ENCODE data around the gene EGF. TPM values are rescaled to one million over a fixed set of nuclear protein-coding genes. Genes with fewer than 3 reads are reported as not detected.
"Not testable (repeated sequence)": the region's sequence is repeated elsewhere in the genome, so short reads cannot be mapped to it uniquely, and the experiment has no call there.

EGF gene
- 24.5 TPM for total RNA-seq

DNA sequence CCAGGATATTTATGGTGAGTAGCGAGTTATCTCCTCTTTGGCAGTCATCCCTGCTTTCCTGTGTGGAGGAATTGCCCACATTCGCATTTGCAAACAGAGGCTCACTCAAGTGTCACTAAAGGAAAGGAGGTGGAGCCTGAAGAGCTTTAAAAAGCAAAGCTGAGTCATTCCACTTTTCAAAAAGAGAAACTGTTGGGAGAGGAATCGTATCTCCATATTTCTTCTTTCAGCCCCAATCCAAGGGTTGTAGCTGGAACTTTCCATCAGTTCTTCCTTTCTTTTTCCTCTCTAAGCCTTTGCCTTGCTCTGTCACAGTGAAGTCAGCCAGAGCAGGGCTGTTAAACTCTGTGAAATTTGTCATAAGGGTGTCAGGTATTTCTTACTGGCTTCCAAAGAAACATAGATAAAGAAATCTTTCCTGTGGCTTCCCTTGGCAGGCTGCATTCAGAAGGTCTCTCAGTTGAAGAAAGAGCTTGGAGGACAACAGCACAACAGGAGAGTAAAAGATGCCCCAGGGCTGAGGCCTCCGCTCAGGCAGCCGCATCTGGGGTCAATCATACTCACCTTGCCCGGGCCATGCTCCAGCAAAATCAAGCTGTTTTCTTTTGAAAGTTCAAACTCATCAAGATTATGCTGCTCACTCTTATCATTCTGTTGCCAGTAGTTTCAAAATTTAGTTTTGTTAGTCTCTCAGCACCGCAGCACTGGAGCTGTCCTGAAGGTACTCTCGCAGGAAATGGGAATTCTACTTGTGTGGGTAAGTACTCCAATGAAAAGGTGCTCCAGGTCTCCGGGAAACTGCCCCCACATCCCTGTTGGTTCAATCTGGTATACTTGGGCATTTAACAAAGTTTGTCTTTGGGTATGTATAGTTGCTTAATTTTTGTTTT lies at the start of gene EGF:
TSS of gene EGF (plus strand) at position 178 of the 890 bp plus-strand sequence. CDS start at position 631, 453 bp downstream.
- Histone ChIP-seq H3K36me3 (ENCODE audit: control insufficient read depth in 3 of 3, insufficient read depth in 3 of 3, low read length in 3 of 3) (no peaks in the 10 kb centered on the region), H3K4me1 (ENCODE audit: control insufficient read depth in 3 of 3, insufficient read depth in 3 of 3, low read length in 3 of 3) (peaks cover 0 to 6% (median 6%) of the 10 kb centered on the region in 3 donors), H3K4me3 (ENCODE audit: low read length in 3 of 3) (peak within 1 kb of the TSS; percentile 74 to 81 (median 77)), H3K27ac (ENCODE audit: low read depth, low read length) (peak within 1 kb of the TSS; percentile 95), H3K27me3 (ENCODE audit: control insufficient read depth in 3 of 3, insufficient read depth in 3 of 3, low read length in 3 of 3) (no peaks in the 10 kb centered on the region), H3K9ac (ENCODE audit: low read depth in 1 of 3, low read length in 3 of 3) (peak within 1 kb of the TSS; percentile 75 to 82 (median 76)), H3K9me3 (ENCODE audit: control insufficient read depth in 3 of 3, low read length in 3 of 3) (no peaks in the 10 kb centered on the region)

DNA sequence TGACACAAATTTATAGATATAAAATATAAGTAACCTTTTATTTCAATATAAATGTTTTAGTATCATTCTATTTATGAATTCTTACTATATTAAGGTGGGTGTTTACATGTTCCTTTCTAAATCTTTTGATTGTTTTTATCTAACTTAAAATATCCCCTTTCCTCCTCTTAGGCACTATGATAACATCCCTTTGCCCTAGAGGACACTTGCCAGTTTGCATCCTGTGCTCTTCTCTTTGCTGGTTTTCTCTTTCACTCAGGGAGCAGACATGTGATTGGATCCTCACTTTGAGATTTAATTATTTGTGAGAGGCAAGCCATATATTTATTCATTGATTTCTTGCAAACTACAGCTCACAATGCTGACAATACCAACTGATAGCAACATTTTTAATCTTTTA lies 48.5 kb upstream of the EGF start:
- H3K27me3 ChIP-seq (ENCODE audit: control insufficient read depth in 3 of 3, insufficient read depth in 3 of 3, low read length in 3 of 3) = no peaks in the 10 kb centered on the region
- no peak overlapping the region for H3K9ac ChIP-seq (ENCODE audit: low read depth in 1 of 3, low read length in 3 of 3)
- no peaks in the 10 kb centered on the region for H3K9me3 ChIP-seq (ENCODE audit: control insufficient read depth in 3 of 3, low read length in 3 of 3)
- no peaks in the 10 kb centered on the region for H3K4me1 ChIP-seq (ENCODE audit: control insufficient read depth in 3 of 3, insufficient read depth in 3 of 3, low read length in 3 of 3)
- no peak overlapping the region for H3K27ac ChIP-seq (ENCODE audit: low read depth, low read length)
- H3K36me3 ChIP-seq (ENCODE audit: control insufficient read depth in 3 of 3, insufficient read depth in 3 of 3, low read length in 3 of 3) = no peaks in the 10 kb centered on the region
- no peak overlapping the region for H3K4me3 ChIP-seq (ENCODE audit: low read length in 3 of 3)

- Histone ChIP-seq H3K4me1 (ENCODE audit: control insufficient read depth in 3 of 3, insufficient read depth in 3 of 3, low read length in 3 of 3) (peaks cover 3 to 9% (median 3%) of the 10 kb centered on the region in 3 donors), H3K27me3 (ENCODE audit: control insufficient read depth in 3 of 3, insufficient read depth in 3 of 3, low read length in 3 of 3) (no peaks in the 10 kb centered on the region), H3K36me3 (ENCODE audit: control insufficient read depth in 3 of 3, insufficient read depth in 3 of 3, low read length in 3 of 3) (peaks cover 0 to 4% (median 0%) of the 10 kb centered on the region in 3 donors), H3K9ac (ENCODE audit: low read depth in 1 of 3, low read length in 3 of 3) (no peak overlapping the region), H3K4me3 (ENCODE audit: low read length in 3 of 3) (no peak overlapping the region), H3K9me3 (ENCODE audit: control insufficient read depth in 3 of 3, low read length in 3 of 3) (no peaks in the 10 kb centered on the region), H3K27ac (ENCODE audit: low read depth, low read length) (no peak overlapping the region)
Measured at GRCh38 chr4:109870061-109870460, 42.6 kb upstream of the EGF start.

GRCh38 chr4:109872065-109872464 lies 40.6 kb upstream of the EGF start:
- Histone ChIP-seq H3K9me3 (ENCODE audit: control insufficient read depth in 3 of 3, low read length in 3 of 3) (no peaks in the 10 kb centered on the region), H3K36me3 (ENCODE audit: control insufficient read depth in 3 of 3, insufficient read depth in 3 of 3, low read length in 3 of 3) (peaks cover 0 to 4% (median 0%) of the 10 kb centered on the region in 3 donors), H3K27me3 (ENCODE audit: control insufficient read depth in 3 of 3, insufficient read depth in 3 of 3, low read length in 3 of 3) (no peaks in the 10 kb centered on the region), H3K9ac (ENCODE audit: low read depth in 1 of 3, low read length in 3 of 3) (no peak overlapping the region), H3K4me1 (ENCODE audit: control insufficient read depth in 3 of 3, insufficient read depth in 3 of 3, low read length in 3 of 3) (peaks cover 3 to 9% (median 3%) of the 10 kb centered on the region in 3 donors), H3K27ac (ENCODE audit: low read depth, low read length) (no peak overlapping the region), H3K4me3 (ENCODE audit: low read length in 3 of 3) (no peak overlapping the region)

DNA sequence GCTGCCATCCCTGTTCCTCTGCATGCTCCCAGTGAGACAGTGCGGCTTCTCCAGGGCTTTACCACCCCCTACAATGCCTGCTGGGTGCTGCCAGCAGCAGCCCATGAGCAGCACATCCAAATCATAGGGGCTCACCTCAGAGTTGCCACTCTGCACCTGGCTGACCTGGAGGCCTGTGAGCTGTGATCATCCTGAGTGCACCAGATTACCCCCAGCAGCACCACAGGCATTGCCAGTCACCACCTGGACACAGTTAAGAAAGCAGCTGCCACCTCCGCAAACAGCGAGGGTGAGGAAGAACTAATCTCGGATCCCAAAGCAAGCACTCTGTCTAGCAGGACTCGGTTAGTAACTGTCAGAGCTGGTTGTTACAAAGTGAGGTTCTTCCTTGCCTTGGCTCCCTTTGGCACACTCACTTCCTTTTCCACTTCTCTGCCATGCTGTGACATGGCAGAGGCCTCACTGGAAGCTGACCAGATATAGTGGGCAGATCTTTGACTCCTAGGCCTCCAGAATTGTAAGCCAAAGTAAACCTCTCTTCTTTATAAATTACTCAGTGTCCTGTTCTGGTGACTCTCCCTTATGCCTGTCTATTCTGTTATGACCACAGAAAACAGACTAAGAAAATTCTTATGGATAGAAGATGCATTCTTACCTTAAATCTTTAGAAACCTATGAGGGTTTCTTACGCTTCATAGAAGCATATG lies 39.6 kb upstream of the EGF start:
- no peak overlapping the region for H3K27ac ChIP-seq (ENCODE audit: low read depth, low read length)
- peaks cover 3 to 14% (median 3%) of the 10 kb centered on the region in 3 donors for H3K4me1 ChIP-seq (ENCODE audit: control insufficient read depth in 3 of 3, insufficient read depth in 3 of 3, low read length in 3 of 3)
- peaks cover 0 to 4% (median 0%) of the 10 kb centered on the region in 3 donors for H3K36me3 ChIP-seq (ENCODE audit: control insufficient read depth in 3 of 3, insufficient read depth in 3 of 3, low read length in 3 of 3)

GRCh38 chr4:109873791-109874514 lies 38.7 kb upstream of the EGF start:
- Histone ChIP-seq H3K27me3 (ENCODE audit: control insufficient read depth in 3 of 3, insufficient read depth in 3 of 3, low read length in 3 of 3) (no peaks in the 10 kb centered on the region), H3K9me3 (ENCODE audit: control insufficient read depth in 3 of 3, low read length in 3 of 3) (no peaks in the 10 kb centered on the region), H3K4me3 (ENCODE audit: low read length in 3 of 3) (no peak overlapping the region), H3K27ac (ENCODE audit: low read depth, low read length) (no peak overlapping the region), H3K9ac (ENCODE audit: low read depth in 1 of 3, low read length in 3 of 3) (no peak overlapping the region), H3K4me1 (ENCODE audit: control insufficient read depth in 3 of 3, insufficient read depth in 3 of 3, low read length in 3 of 3) (peaks cover 3 to 15% (median 4%) of the 10 kb centered on the region in 3 donors), H3K36me3 (ENCODE audit: control insufficient read depth in 3 of 3, insufficient read depth in 3 of 3, low read length in 3 of 3) (peaks cover 0 to 4% (median 0%) of the 10 kb centered on the region in 3 donors)

More for the DNA sequence above, 39.6 kb upstream of the EGF start:
- Histone ChIP-seq H3K4me3 (ENCODE audit: low read length in 3 of 3) (no peak overlapping the region), H3K27me3 (ENCODE audit: control insufficient read depth in 3 of 3, insufficient read depth in 3 of 3, low read length in 3 of 3) (no peaks in the 10 kb centered on the region), H3K9ac (ENCODE audit: low read depth in 1 of 3, low read length in 3 of 3) (no peak overlapping the region), H3K9me3 (ENCODE audit: control insufficient read depth in 3 of 3, low read length in 3 of 3) (no peaks in the 10 kb centered on the region)

GRCh38 chr4:109875106-109875505 lies 37.6 kb upstream of the EGF start:
- peaks cover 5 to 19% (median 6%) of the 10 kb centered on the region in 3 donors for H3K4me1 ChIP-seq (ENCODE audit: control insufficient read depth in 3 of 3, insufficient read depth in 3 of 3, low read length in 3 of 3)
- peaks cover 0 to 1% (median 0%) of the 10 kb centered on the region in 3 donors for H3K36me3 ChIP-seq (ENCODE audit: control insufficient read depth in 3 of 3, insufficient read depth in 3 of 3, low read length in 3 of 3)
- no peak overlapping the region for H3K9ac ChIP-seq (ENCODE audit: low read depth in 1 of 3, low read length in 3 of 3)
- H3K9me3 ChIP-seq (ENCODE audit: control insufficient read depth in 3 of 3, low read length in 3 of 3) = no peaks in the 10 kb centered on the region
- H3K4me3 ChIP-seq (ENCODE audit: low read length in 3 of 3) = no peak overlapping the region
- H3K27ac ChIP-seq (ENCODE audit: low read depth, low read length) = no peak overlapping the region
- no peaks in the 10 kb centered on the region for H3K27me3 ChIP-seq (ENCODE audit: control insufficient read depth in 3 of 3, insufficient read depth in 3 of 3, low read length in 3 of 3)

DNA sequence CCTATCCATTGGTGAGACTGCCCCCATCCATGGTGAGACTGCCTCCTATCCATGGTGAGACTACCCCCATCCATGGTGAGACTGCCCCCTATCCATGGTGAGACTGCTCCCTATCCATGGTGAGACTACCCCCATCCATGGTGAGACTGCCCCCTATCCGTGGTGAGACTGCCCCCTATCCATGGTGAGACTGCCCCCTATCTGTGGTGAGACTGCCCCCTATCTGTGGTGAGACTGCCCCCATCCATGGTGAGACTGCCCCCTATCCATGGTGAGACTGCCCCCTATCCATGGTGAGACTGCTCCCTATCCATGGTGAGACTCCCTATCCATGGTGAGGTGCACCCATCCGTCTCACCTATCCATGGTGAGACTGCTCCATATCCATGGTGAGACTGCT lies 37.1 kb upstream of the EGF start:
- not testable (repeated sequence) for H3K9me3 ChIP-seq (ENCODE audit: control insufficient read depth in 3 of 3, low read length in 3 of 3); H3K36me3 ChIP-seq (ENCODE audit: control insufficient read depth in 3 of 3, insufficient read depth in 3 of 3, low read length in 3 of 3); H3K27me3 ChIP-seq (ENCODE audit: control insufficient read depth in 3 of 3, insufficient read depth in 3 of 3, low read length in 3 of 3); H3K27ac ChIP-seq (ENCODE audit: low read depth, low read length); H3K4me3 ChIP-seq (ENCODE audit: low read length in 3 of 3); H3K9ac ChIP-seq (ENCODE audit: low read depth in 1 of 3, low read length in 3 of 3)
- peaks cover 5 to 19% (median 6%) of the 10 kb centered on the region in 3 donors for H3K4me1 ChIP-seq (ENCODE audit: control insufficient read depth in 3 of 3, insufficient read depth in 3 of 3, low read length in 3 of 3)

GRCh38 chr4:109876634-109877265 lies 35.9 kb upstream of the EGF start:
- no peaks in the 10 kb centered on the region for H3K36me3 ChIP-seq (ENCODE audit: control insufficient read depth in 3 of 3, insufficient read depth in 3 of 3, low read length in 3 of 3)
- no peaks in the 10 kb centered on the region for H3K27me3 ChIP-seq (ENCODE audit: control insufficient read depth in 3 of 3, insufficient read depth in 3 of 3, low read length in 3 of 3)
- no peak overlapping the region for H3K9ac ChIP-seq (ENCODE audit: low read depth in 1 of 3, low read length in 3 of 3)
- H3K4me3 ChIP-seq (ENCODE audit: low read length in 3 of 3) = no peak overlapping the region
- H3K27ac ChIP-seq (ENCODE audit: low read depth, low read length) = peak overlapping the region; percentile 40
- peaks cover 5 to 19% (median 6%) of the 10 kb centered on the region in 3 donors for H3K4me1 ChIP-seq (ENCODE audit: control insufficient read depth in 3 of 3, insufficient read depth in 3 of 3, low read length in 3 of 3)
- no peaks in the 10 kb centered on the region for H3K9me3 ChIP-seq (ENCODE audit: control insufficient read depth in 3 of 3, low read length in 3 of 3)

Data from skeletal muscle tissue (tissue), 4 donors.